ENCODE results near the gene LCA5L.

LCA5L gene

DNA sequence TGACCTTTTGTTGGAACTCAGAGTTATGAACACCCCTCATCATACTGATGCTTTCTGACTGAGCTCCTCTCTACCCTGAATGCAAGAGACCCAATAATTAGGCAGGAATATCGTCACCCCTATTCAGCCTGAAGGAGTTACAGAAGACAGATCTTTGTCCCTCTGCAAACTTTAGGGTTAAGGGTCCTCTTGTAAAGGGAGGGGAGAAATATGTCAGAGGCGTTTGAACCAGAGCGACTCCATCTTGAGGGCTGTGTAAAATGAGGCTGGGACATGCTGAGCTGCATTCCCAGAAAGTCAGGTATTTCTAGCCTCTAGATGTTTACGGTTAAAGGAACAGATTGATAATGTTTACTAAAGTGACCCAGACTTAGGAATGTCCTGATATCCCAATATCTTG lies 86.2 kb downstream of the LCA5L start:
- no peak for DNase-seq
